GM12878 (cell line): ENCODE data around the gene AIF1L. TPM values are rescaled to one million over a fixed set of nuclear protein-coding genes. Genes with fewer than 3 reads are reported as not detected.

Experiments used
- ATAC-seq: fragments of 200-7000 bp; cut with Tn5 transposase; 3 replicates; pipeline ENCODE4 v1.9.1; 2020; ENCODE audit warnings: mild to moderate bottlenecking, moderate library complexity
- BruUV-seq: library from RNA; stranded (reverse); fragments of 400-500 nt; replicated peaks from 2 replicates; lab custom pipeline; 2021; lab: Mats Ljungman, UMichigan
- CTCF ChIA-PET: fragments of 300-600 bp; sonication (Branson Sonifier 250); formaldehyde crosslinking; extraction: SDS; loops from one replicate; lab custom pipeline; 2021; ENCODE audit warnings: inconsistent platforms; lab: Yijun Ruan, JAX
- POLR2A ChIA-PET: fragments of 350-600 bp; formaldehyde crosslinking; extraction: SDS; loops from one replicate; lab custom pipeline; 2021; ENCODE audit warnings: inconsistent platforms; lab: Charles Lee
- RAD21 ChIA-PET: fragments of 300-600 bp; sonication (Branson Sonifier 250); formaldehyde crosslinking; loops from one replicate; lab custom pipeline; 2023; ENCODE audit warnings: antibody characterized with exemption; ENCODE audit not compliant: unreplicated experiment; lab: Charles Lee
- SMC1A ChIA-PET: fragments of 300-600 bp; sonication (Branson Sonifier 250); formaldehyde crosslinking; loops from one replicate; lab custom pipeline; 2023; ENCODE audit not compliant: unreplicated experiment, uncharacterized antibody; lab: Charles Lee
- DNase-seq: peaks from one replicate; pipeline ENCODE4 v3.0.0-alpha.2; 2011; ENCODE audit warnings: low read depth, low spot score
- FAIRE-seq: peaks from 3 replicates; lab custom pipeline; 2011; peaks lifted over from hg19 to GRCh38; lab: Jason Lieb, UNC
- H2AFZ ChIP-seq: 2 replicates; pipeline ENCODE4 v1.6.0; 2011; ENCODE audit warnings: low read depth, low read length, control low read depth; ENCODE audit not compliant: control insufficient read depth
- H3K27ac ChIP-seq: 2 replicates; pipeline ENCODE4 v1.5.1; 2011; ENCODE audit warnings: control low read depth; ENCODE audit not compliant: control insufficient read depth, insufficient read depth
- H3K27me3 ChIP-seq, 2 experiments: replicated peaks in 1 of 2; 2 replicates each; pipeline versions ENCODE4 v1.6.0 to v1.6.1; 2011; ENCODE audit warnings: low read length in 1 of 2; ENCODE audit not compliant: control insufficient read depth in 2 of 2, insufficient read depth in 2 of 2
- H3K36me3 ChIP-seq, 2 experiments: 2 replicates each; pipeline ENCODE4 v1.5.1; 2011; ENCODE audit warnings: low read length in 1 of 2; ENCODE audit not compliant: control insufficient read depth in 2 of 2, insufficient read depth in 2 of 2
- H3K4me1 ChIP-seq: 2 replicates; pipeline ENCODE4 v1.6.1; 2011; ENCODE audit warnings: mild to moderate bottlenecking, low read length, moderate library complexity, mixed read lengths; ENCODE audit not compliant: control insufficient read depth, insufficient read depth
- H3K4me2 ChIP-seq: 2 replicates; pipeline ENCODE4 v1.6.0; 2011; ENCODE audit warnings: control low read depth; ENCODE audit not compliant: control insufficient read depth, insufficient read depth
- H3K4me3 ChIP-seq: fragments of 200-600 bp; sonication (generic); 2 replicates; pipeline ENCODE4 v1.5.1; 2016
- H3K79me2 ChIP-seq: 2 replicates; pipeline ENCODE4 v1.6.0; 2011; ENCODE audit warnings: low read length; ENCODE audit not compliant: control insufficient read depth, insufficient read depth
- H3K9ac ChIP-seq: 2 replicates; pipeline ENCODE4 v1.8.0; 2011; ENCODE audit warnings: low read length, control low read depth, mixed read lengths; ENCODE audit not compliant: control insufficient read depth, insufficient read depth
- H3K9me3 ChIP-seq: replicated peaks from 3 replicates; pipeline ENCODE4 v1.5.1; 2011; ENCODE audit warnings: mild to moderate bottlenecking, low read length; ENCODE audit not compliant: control insufficient read depth, insufficient read depth
- H4K20me1 ChIP-seq: 2 replicates; pipeline ENCODE4 v1.6.0; 2011; ENCODE audit not compliant: control insufficient read depth, insufficient read depth
- BCL3 ChIP-seq: IDR thresholded peaks from 2 replicates; pipeline ENCODE4 v1.6.1; 2011; ENCODE audit warnings: borderline replicate concordance, low read depth, mild to moderate bottlenecking, moderate library complexity, low read length; ENCODE audit not compliant: insufficient read depth, poor library complexity, severe bottlenecking
- NR2F1 ChIP-seq: fragments of 450-650 bp; conservative IDR thresholded peaks from 2 replicates; pipeline ENCODE4 v1.6.1; 2017; ENCODE audit warnings: mild to moderate bottlenecking
- PBX3 ChIP-seq: IDR thresholded peaks from 2 replicates; pipeline ENCODE4 v1.6.1; 2011; ENCODE audit warnings: mild to moderate bottlenecking, low read depth, low read length, moderate library complexity; ENCODE audit not compliant: insufficient replicate concordance
- SREBF2 ChIP-seq: IDR thresholded peaks from 2 replicates; pipeline ENCODE4 v1.6.1; 2012; ENCODE audit warnings: mild to moderate bottlenecking, low read length
- USF2 ChIP-seq: IDR thresholded peaks from 2 replicates; pipeline ENCODE4 v1.6.1; 2011; ENCODE audit warnings: low read depth, low read length, improper control_type of control experiment, borderline replicate concordance
- ZNF592 ChIP-seq: fragments of 450-650 bp; IDR thresholded peaks from 2 replicates; pipeline ENCODE4 v1.6.1; 2017; ENCODE audit warnings: mild to moderate bottlenecking, moderate library complexity
- WGBS: methylation state at CpG from one replicate; pipeline ENCODE4 v1.1.6; 2016; ENCODE audit warnings: low lambda C conversion rate; ENCODE audit not compliant: insufficient replicate concordance, insufficient coverage; ENCODE audit errors: missing lambda C conversion rate; 5-methylcytosine and 5-hydroxymethylcytosine counted together
- in situ Hi-C: fragments of 300-500 bp; cut with MboI; formaldehyde crosslinking; loops from 9 replicates; pipeline ENCODE4 v1.14.3; 2018; ENCODE audit warnings: mixed read lengths
- intact Hi-C: fragments of 100-400 bp; cut with micrococcal nuclease; formaldehyde crosslinking; loops from one replicate; pipeline ENCODE4 v1.14.2; 2022; ENCODE audit not compliant: unreplicated experiment
- polyA plus RNA-seq, 11 experiments: library from polyadenylated mRNA; depleted of rRNA in 4 of 11; unstranded in 6 of 11; stranded (reverse) in 5 of 11; fragments of >200 nt; fragmentation: Nextera tagmentation in 4 of 11; fragmentation: Illumina TruSeq in 1 of 11; extraction: Ambion mirVana in 4 of 11; extraction: Trizol in 1 of 11; gene quantifications; 1 replicate in 1 of 11; 2 replicates in 10 of 11; pipeline versions ENCODE4 v1.2.1 to v1.2.3, GENCODE V29; 2011 to 2016; ENCODE audit warnings: inconsistent platforms in 2 of 11, missing spikeins in 2 of 11, low read depth in 1 of 11
- total RNA-seq, 4 experiments: library from RNA; depleted of rRNA in 3 of 4; stranded (reverse); fragments of >200 nt in 3 of 4; fragmentation: Illumina TruSeq in 1 of 4; extraction: Trizol in 1 of 4; gene quantifications; 2 replicates each; pipeline versions ENCODE4 v1.2.1 to v1.2.3, GENCODE V29; 2013 to 2021

The AIF1L gene
- total and polyA plus RNA-seq, 10 of the 15 experiments (the other 5 are each of a cell fraction or from before 2014, with no cell fraction given) = 0.07 to 0.15 (median 0.08) TPM; not detected in 7

- TF ChIP-seq ZNF592 = no peak
- no peak for TF ChIP-seq BCL3
- no peak for TF ChIP-seq PBX3
- no peak for TF ChIP-seq USF2
- no peak for TF ChIP-seq NR2F1
- no peak for TF ChIP-seq SREBF2
- H3K79me2 ChIP-seq = no peaks in the 10 kb centered on the region
- H3K9ac ChIP-seq = no peak overlapping the region
- SMC1A ChIA-PET = no interaction called here
- RAD21 ChIA-PET = no interaction called here
- no peaks in the 10 kb centered on the region for H3K9me3 ChIP-seq
- intact Hi-C loops (no loop called here), in situ Hi-C loops (no loop called here)
- no peaks in the 10 kb centered on the region for H3K36me3 ChIP-seq
- ATAC-seq (no peak), FAIRE-seq (no peak), DNase-seq (no peak)
- no peaks in the 10 kb centered on the region for H4K20me1 ChIP-seq
- 54% methylated on average over 5 of the region's 5 CpGs for WGBS
- BruUV-seq = no TSS peak
- H3K4me3 ChIP-seq = no peak overlapping the region
- POLR2A ChIA-PET = no interaction called here
- no peak overlapping the region for H2AFZ ChIP-seq
- no peak overlapping the region for H3K4me2 ChIP-seq
- no peaks in the 10 kb centered on the region; the same call in 1 of the 2 replicates for H3K4me1 ChIP-seq
- H3K27me3 ChIP-seq = peaks cover 8 to 13% of the 10 kb centered on the region in 2 experiments; a peak in 3 of 4 replicates
- H3K27ac ChIP-seq = no peak overlapping the region
- CTCF ChIA-PET = no interaction called here
Measured at GRCh38 chr9:131094015-131094414, 2.3 kb upstream of the AIF1L start.
